Measurements from ENCODE around the gene LHX5. TPM values are rescaled to one million over a fixed set of nuclear protein-coding genes. Genes with fewer than 3 reads are reported as not detected.

LHX5 gene
- total RNA-seq, 1 experiment from 2014 or later: 0.07 TPM

DNA sequence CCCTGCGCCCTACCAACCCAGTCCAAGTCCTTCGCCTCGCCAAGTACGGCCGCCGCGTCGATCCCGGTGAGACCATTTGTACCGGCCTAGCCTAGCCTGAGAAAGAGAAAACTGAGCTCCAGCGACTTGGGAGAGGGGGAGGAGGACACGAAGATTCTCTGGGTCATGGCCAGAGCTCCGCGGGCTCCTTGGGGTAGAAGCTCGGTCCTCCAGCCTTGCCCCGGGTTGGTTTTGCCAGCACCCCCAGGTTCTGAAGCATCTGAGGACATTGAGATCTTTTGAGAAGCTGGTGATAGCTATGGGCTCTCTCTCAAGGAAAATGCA is 7.3 kb downstream of the LHX5 start:
- Histone ChIP-seq H3K27me3 (ENCODE audit: control insufficient read depth, insufficient read depth, low read length) (peaks cover 81% of the 10 kb centered on the region), H3K36me3 (replicated peaks; ENCODE audit: control insufficient read depth, insufficient read depth, low read length) (no peaks in the 10 kb centered on the region), H3K4me3 (ENCODE audit: insufficient read depth, low read depth, low read length) (no peak overlapping the region)
- DNase-seq: no peak

DNA sequence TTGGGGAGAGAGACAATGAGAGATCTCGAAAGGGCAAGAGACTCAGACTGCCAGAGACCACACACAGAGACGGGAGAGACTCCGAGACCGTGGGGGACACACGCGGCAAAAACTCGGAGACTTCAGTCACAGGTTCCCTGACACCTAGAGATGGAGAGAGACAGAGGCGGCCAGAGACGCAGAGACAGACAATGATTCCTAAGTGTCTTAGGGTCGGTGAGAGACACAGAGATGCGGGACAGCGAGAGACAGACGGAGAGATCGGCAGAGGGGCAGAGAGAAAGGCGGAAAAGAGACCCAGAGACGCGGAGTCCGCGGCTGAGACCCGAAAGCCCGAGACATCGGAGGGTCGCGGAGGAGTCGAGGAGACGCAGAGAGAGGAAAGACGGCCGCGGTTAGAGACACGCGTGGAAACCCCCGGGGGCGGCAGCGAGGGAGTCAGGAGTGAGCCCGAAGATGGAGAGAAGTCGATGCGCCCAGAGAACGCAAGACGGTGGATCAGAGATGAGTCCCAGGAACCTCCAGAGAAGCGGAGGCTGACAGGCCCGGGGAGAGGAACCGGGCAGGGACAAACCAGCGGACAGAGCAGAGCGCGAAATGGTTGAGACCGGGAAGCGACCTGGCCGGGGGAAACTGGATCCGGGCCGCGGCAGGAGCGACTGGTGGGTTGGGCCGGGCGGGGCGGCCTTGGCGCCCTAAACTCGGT is 7.8 kb downstream of the LHX5 start:
- DNase-seq: peak; percentile 69
- H3K36me3 ChIP-seq (replicated peaks; ENCODE audit: control insufficient read depth, insufficient read depth, low read length): no peaks in the 10 kb centered on the region
- H3K4me3 ChIP-seq (ENCODE audit: insufficient read depth, low read depth, low read length): no peak overlapping the region; the same call in 1 of the 2 replicates
- peaks cover 75% of the 10 kb centered on the region for H3K27me3 ChIP-seq (ENCODE audit: control insufficient read depth, insufficient read depth, low read length)

DNA sequence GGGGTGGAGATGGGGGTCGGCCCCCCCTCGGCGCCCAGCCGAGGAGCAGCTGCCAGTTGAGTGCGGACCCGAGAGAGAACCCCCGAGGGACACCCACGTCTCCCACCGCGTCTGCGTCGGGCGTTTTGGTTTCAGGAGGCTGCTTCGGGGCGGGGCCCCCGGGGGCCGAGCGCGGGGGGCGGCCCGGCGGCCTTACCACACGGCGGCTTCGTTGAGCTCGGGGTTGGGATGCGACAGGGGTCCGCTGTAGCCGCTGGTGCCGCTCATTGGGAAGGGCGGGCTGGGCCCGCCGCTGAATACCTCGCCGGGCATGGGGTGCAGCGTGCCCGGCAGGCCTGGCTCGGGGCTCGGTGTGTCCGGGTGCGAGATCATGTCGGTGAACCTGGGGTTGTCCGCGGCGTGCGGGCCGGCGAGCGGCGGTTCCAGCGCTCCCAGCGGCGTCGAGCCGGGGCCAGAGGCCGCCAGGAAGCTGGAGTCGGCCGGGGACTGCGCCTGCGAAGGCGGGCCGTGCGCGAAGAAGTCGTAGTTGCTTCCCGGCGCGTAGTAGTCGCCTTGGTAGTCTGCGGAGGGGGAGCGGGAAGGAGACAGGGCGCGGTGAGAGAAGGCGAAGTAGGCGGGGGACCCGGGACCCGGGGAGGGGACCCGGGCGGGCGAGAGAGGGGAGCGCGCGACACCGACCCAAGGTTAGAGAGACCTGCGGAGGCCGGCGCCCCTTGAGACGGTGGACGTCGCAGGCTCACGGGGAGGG is 8.5 kb downstream of the LHX5 start:
- Histone ChIP-seq H3K36me3 (replicated peaks; ENCODE audit: control insufficient read depth, insufficient read depth, low read length) (no peaks in the 10 kb centered on the region), H3K27me3 (ENCODE audit: control insufficient read depth, insufficient read depth, low read length) (peaks cover 68% of the 10 kb centered on the region), H3K4me3 (ENCODE audit: insufficient read depth, low read depth, low read length) (peak overlapping the region; percentile 24)
- DNase-seq: peak; percentile 75

DNA sequence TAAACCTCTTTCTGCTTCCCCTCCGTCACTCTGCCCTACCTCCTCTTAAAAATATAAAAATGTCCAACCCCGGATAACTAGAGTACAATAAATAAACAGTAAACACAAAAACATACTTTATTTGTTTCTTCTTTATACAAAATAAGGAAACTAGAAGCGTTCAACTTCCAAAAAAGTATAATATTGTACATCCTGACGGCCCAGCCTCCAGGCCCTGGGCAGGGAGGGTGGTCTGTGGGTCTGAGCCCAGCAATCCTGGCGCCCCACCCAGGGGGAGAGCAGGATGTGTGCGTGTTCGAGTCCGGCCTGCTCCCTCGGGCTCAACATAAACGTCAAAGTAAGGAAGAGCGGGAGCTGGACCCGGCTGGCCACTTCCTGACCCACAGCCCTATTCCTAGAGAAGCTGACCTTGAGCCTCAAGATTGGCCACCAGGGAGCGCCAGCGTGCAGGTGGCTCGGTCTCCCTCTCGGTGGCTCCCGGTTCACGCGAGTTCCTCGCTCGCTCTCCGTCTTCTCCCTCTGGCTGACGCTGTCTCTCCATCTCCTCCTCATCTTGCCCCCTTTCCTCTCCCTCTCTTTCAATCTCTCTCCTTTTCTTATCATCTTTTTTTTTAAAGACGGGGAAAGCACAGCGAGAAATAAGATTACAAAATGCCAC is 9.4 kb downstream of the LHX5 start:
- peak; percentile 86 for DNase-seq
- H3K27me3 ChIP-seq (ENCODE audit: control insufficient read depth, insufficient read depth, low read length): peaks cover 59% of the 10 kb centered on the region
- H3K4me3 ChIP-seq (ENCODE audit: insufficient read depth, low read depth, low read length): no peak overlapping the region
- H3K36me3 ChIP-seq (replicated peaks; ENCODE audit: control insufficient read depth, insufficient read depth, low read length): no peaks in the 10 kb centered on the region

DNA sequence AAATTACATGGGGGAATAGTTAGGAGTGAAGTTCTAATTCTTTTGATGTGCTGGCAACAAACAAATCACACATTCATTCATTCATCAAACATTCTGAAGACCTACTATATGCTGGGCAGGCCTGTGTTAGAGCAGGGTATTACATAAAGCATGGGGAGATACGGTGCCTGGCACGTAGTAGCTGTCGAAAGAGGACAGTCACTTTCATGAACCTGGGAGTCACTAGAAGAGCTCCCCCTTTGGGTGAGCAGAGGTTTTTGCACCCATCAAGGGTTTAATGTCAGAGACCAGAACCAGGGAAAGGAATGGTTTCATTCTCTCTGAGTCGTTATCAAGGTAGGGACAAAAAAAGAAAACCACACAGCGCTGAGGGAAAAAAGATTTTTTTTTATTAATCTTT is 10.0 kb downstream of the LHX5 start:
- no peak overlapping the region for H3K4me3 ChIP-seq (ENCODE audit: insufficient read depth, low read depth, low read length)
- H3K27me3 ChIP-seq (ENCODE audit: control insufficient read depth, insufficient read depth, low read length): peaks cover 53% of the 10 kb centered on the region
- DNase-seq: peak; percentile 79
- H3K36me3 ChIP-seq (replicated peaks; ENCODE audit: control insufficient read depth, insufficient read depth, low read length): no peaks in the 10 kb centered on the region

DNA sequence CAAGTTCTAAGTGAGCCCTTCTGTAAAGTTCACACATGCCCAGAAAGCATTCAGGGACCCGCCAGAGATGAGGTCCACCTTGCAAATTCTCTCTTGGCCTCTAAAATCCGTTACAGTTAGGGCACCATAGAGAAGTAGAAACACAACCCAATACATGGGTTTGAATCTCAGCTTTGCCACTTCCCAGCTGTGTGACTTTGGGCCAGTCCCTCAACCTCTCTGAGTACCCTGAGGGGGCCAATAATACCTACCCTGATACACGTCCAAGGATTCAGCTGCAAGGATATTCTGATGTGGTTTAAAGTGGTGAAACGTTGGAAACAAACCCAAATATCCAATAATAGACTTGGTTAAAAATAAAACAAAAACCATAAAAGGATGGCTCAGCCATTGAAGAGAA is 11.7 kb downstream of the LHX5 start:
- no peak for DNase-seq
- Histone ChIP-seq H3K4me3 (ENCODE audit: insufficient read depth, low read depth, low read length) (no peak overlapping the region), H3K36me3 (replicated peaks; ENCODE audit: control insufficient read depth, insufficient read depth, low read length) (no peaks in the 10 kb centered on the region), H3K27me3 (ENCODE audit: control insufficient read depth, insufficient read depth, low read length) (peaks cover 36% of the 10 kb centered on the region)

DNA sequence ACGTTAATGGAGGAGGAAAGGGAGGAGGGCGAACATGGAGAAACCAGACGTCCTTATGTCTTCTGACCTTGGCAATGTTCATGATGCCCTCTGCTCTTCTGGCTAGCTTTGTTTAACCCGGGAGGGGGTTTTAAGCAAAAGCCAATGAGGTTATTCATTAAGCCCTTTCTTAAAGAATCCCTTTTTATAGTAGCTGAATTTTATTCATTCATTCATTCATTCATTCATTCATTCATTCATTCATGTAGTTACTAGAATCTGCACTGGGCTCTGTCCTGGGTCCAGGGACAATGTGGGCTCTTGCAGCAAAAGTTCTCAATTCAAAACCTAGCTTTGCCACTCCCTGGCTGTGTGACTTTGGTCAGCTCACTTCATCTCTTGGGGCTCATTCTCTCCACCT is 14.0 kb downstream of the LHX5 start:
- no peaks in the 10 kb centered on the region for H3K36me3 ChIP-seq (replicated peaks; ENCODE audit: control insufficient read depth, insufficient read depth, low read length)
- DNase-seq: no peak
- peaks cover 13% of the 10 kb centered on the region for H3K27me3 ChIP-seq (ENCODE audit: control insufficient read depth, insufficient read depth, low read length)
- no peak overlapping the region for H3K4me3 ChIP-seq (ENCODE audit: insufficient read depth, low read depth, low read length)

DNA sequence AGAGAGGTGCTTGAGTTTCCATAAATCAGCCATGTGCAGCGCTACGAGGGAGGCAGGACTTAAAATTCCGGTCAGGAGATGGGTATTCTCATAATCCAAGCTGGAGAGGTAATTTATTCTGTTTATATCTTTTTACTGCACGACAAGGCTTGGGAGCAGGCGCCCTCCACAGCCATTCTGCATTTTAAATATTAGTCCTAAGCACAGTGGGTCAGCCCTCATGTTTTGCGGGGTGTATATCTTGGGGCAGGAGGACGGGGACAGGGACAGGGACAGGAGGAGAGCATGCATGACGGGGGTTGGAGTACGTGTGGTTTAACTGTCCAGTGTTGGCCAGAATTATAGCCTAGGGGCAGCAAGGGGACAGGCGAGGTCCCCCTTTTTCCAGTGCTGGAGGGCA is 14.5 kb downstream of the LHX5 start:
- peaks cover 8% of the 10 kb centered on the region for H3K27me3 ChIP-seq (ENCODE audit: control insufficient read depth, insufficient read depth, low read length)
- no peak overlapping the region for H3K4me3 ChIP-seq (ENCODE audit: insufficient read depth, low read depth, low read length)
- DNase-seq: no peak
- no peaks in the 10 kb centered on the region for H3K36me3 ChIP-seq (replicated peaks; ENCODE audit: control insufficient read depth, insufficient read depth, low read length)

DNA sequence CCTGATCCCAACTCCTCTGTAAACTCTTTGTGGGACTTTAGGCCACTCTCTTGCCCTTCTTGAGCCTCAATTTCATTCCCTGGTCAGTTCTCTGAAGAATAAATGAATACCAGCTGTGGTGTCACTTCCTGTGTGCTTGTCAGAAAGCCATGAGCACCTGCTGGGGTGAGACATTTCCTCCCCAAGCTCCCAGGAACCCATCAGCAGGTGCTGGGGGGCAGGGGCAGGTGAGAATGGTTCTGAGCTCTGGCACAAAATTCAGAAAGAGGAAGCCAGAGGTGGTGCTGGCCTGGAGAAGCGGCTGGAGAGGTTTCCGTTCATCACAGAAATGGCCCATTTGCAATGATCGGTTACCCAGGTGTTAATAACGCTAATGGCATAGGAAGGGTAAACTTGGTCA is 14.9 kb downstream of the LHX5 start:
- Histone ChIP-seq H3K4me3 (ENCODE audit: insufficient read depth, low read depth, low read length) (no peak overlapping the region), H3K27me3 (ENCODE audit: control insufficient read depth, insufficient read depth, low read length) (peaks cover 6% of the 10 kb centered on the region)
- no peak for DNase-seq

DNA sequence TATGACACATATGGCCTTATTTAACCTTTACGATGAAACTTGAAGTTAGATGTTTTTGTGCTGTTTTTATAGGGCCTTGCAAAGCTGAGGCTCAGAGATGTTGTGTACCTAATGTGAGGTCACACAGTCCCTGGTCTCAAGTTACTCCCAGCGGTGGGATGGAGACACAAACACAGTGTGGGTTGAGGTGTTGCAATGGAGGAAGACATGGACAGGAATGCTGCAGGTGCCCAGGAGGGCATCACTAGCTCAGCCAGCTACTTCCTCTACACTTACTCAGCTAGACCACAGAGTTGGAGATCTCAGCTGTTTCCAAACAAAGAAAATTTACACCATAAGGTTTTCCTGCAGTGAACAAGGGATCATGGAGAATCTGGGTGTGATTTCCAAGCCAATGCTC is 15.5 kb downstream of the LHX5 start:
- Histone ChIP-seq H3K27me3 (ENCODE audit: control insufficient read depth, insufficient read depth, low read length) (peaks cover 6% of the 10 kb centered on the region), H3K4me3 (ENCODE audit: insufficient read depth, low read depth, low read length) (no peak overlapping the region), H3K36me3 (replicated peaks; ENCODE audit: control insufficient read depth, insufficient read depth, low read length) (no peaks in the 10 kb centered on the region)
- DNase-seq: no peak

More for the DNA sequence above, 14.9 kb downstream of the LHX5 start:
- no peaks in the 10 kb centered on the region for H3K36me3 ChIP-seq (replicated peaks; ENCODE audit: control insufficient read depth, insufficient read depth, low read length)

DNA sequence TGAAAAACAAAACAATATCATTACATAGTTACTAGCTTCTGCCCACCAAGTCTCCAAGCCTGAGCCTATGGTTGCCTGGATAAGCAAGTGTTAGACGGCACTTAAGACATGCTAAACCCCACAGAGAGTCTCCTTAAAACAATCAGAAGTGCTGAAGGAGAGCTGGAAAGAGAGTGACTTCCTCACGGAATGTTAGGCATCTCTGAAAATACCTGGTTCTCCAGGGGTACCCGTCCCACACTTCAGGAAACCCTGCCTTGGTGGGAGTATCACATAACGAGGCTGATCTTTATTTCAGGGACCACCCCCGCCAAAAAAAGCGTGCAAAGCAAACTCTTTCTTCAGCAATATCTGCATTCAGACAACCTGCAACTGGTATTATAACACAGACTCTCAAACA is 18.3 kb downstream of the LHX5 start:
- H3K4me3 ChIP-seq (ENCODE audit: insufficient read depth, low read depth, low read length): no peak overlapping the region
- no peaks in the 10 kb centered on the region for H3K36me3 ChIP-seq (replicated peaks; ENCODE audit: control insufficient read depth, insufficient read depth, low read length)
- H3K27me3 ChIP-seq (ENCODE audit: control insufficient read depth, insufficient read depth, low read length): no peaks in the 10 kb centered on the region
- DNase-seq: no peak

DNA sequence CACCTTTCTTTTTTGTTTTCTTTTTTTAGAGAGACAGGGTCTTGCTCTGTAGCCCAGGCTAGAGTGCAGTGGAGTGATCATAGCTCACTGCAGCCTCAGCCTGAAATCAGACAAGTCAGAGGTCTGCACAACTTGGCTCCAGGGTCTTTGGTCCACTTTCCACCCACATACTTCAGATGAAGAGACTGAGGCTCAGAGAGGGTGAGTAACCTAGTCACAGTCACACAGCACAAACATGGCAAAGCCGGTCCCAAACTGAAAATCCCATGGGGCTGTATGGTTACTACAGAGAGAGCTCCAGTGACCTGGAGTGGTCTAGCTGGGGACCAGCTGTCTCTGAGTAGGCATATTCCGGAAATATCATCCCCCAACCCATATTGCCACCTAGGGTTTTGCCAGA is 19.2 kb downstream of the LHX5 start:
- no peak for DNase-seq
- H3K27me3 ChIP-seq (ENCODE audit: control insufficient read depth, insufficient read depth, low read length): no peaks in the 10 kb centered on the region
- no peak overlapping the region for H3K4me3 ChIP-seq (ENCODE audit: insufficient read depth, low read depth, low read length)
- H3K36me3 ChIP-seq (replicated peaks; ENCODE audit: control insufficient read depth, insufficient read depth, low read length): no peaks in the 10 kb centered on the region

DNA sequence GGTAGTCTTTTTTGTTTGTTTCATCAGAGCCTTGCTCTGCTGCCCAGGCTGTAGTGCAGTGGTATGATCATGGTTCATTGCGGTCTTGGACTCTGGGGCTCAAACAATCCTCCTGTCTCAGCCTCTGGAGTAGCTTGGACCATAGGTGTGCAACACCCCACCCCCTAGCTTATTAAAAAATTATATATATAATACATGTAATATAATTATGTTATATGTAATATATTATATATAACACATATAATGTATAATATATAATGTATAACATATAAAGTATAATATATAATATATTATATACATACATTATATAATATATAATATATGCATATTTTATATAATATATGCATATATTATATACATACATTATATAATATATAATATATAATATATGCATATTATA is 21.8 kb downstream of the LHX5 start:
- no peak for DNase-seq
- H3K36me3 ChIP-seq (replicated peaks; ENCODE audit: control insufficient read depth, insufficient read depth, low read length): no peaks in the 10 kb centered on the region
- H3K4me3 ChIP-seq (ENCODE audit: insufficient read depth, low read depth, low read length): no peak overlapping the region
- no peaks in the 10 kb centered on the region for H3K27me3 ChIP-seq (ENCODE audit: control insufficient read depth, insufficient read depth, low read length)

DNA sequence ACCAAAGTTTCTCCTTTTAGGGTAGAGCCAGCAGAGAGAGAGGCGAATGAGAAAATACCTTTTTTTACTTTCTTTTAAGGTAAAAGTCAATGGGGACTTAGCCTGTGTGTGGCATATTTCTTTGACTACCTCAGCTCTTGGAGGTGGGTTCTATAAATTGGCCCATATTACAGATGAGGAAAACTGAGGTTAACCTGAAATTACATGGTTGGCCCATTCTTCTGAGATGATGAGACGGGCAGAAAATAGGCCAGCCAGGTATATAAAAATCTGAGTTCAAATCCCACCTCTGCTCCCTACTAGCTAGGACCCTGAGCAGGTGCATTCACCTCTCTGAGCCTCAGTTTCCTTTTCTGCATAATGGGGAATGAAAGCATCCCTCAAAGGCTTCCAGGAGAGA is 22.4 kb downstream of the LHX5 start:
- H3K4me3 ChIP-seq (ENCODE audit: insufficient read depth, low read depth, low read length): no peak overlapping the region
- no peaks in the 10 kb centered on the region for H3K36me3 ChIP-seq (replicated peaks; ENCODE audit: control insufficient read depth, insufficient read depth, low read length)
- no peaks in the 10 kb centered on the region for H3K27me3 ChIP-seq (ENCODE audit: control insufficient read depth, insufficient read depth, low read length)
- no peak for DNase-seq

DNA sequence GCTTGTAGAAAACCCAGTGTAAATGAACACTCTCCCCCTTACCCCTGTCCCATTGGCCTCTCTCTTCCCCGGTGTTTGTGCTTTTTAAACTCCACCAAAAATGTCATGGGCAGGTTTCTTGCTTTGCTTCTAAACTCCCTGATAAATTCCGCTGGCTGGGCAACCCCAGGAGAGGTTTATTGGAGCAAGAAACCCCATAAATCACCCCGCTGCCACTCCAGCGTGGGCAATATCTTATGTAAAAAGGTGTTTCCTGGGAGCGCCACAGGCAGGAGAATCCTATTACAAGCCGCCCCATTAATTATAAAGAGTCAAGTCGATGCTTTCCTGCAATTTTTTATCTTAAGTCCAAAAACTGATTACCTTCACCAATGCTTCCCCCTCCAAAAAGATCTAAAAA is 22.8 kb downstream of the LHX5 start:
- H3K4me3 ChIP-seq (ENCODE audit: insufficient read depth, low read depth, low read length): no peak overlapping the region

More for the DNA sequence above, 22.8 kb downstream of the LHX5 start:
- DNase-seq: no peak
- Histone ChIP-seq H3K27me3 (ENCODE audit: control insufficient read depth, insufficient read depth, low read length) (no peaks in the 10 kb centered on the region), H3K36me3 (replicated peaks; ENCODE audit: control insufficient read depth, insufficient read depth, low read length) (no peaks in the 10 kb centered on the region)

Measured in H7 (cell line).